Fibroblast of villous mesenchyme (primary cell): ENCODE data around the gene RPTOR. TPM values are rescaled to one million over a fixed set of nuclear protein-coding genes. Genes with fewer than 3 reads are reported as not detected.

Source experiments
- DNase-seq: peaks from one replicate; pipeline ENCODE4 v3.0.0-alpha.2; 2010; ENCODE audit warnings: low read depth
- H3K4me3 ChIP-seq: 2 replicates; pipeline ENCODE4 v1.5.1; 2011; ENCODE audit warnings: low read depth, mild to moderate bottlenecking, low read length
- CTCF ChIP-seq: IDR thresholded peaks from 2 replicates; pipeline ENCODE4 v1.5.1; 2012; ENCODE audit warnings: low read depth, mild to moderate bottlenecking, low read length; ENCODE audit not compliant: insufficient read depth
- total RNA-seq: library from RNA; depleted of rRNA; stranded (reverse); fragments of >200 nt; gene quantifications from 2 replicates; pipeline ENCODE4 v1.2.3, GENCODE V29; 2012

The RPTOR gene
- total RNA-seq, 1 donor, result 35.8 TPM

DNA sequence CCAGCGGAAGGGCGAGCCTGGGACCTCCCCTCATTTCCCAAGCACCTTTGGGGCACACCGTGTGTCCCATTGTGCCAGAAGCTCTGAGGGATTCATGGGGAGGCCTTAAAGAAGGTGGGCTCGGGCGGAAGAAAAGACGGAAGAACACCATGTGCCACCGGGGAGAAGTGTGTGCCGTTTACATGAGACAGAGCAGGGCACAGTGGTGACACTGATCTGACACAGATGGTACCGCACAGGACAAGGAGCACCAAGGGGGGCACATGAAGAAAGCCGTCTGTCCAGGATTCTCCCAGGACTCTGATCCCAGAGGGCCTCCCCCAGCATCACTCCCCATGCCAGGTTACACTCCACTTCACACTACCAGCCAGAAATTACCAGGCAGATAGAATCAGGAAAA lies 318.3 kb downstream of the RPTOR start:
- no peak for TF ChIP-seq CTCF
- no peak for DNase-seq
- H3K4me3 ChIP-seq, result no peak overlapping the region

GRCh38 chr17:80863626-80864025 lies 319.0 kb downstream of the RPTOR start:
- H3K4me3 ChIP-seq, result no peak overlapping the region
- DNase-seq, result no peak
- TF ChIP-seq CTCF, result no peak

DNA sequence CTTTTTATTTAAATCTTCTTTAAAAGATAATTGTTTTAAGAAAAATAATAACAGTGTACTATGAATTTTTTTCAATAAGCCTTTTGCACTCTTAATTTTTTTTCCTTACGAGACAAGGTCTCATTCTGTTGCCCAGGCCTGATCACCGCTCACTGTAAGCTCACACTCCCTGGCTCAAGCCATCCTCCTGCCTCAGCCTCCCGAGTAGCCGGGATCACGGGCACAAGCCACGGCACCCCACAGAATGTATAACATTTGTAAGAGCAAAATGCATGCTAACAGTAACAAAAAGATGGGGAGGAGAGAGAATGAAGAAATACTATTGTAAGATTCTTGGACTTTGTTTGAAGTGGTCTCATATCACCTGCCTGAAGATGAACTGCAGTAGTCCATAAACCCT lies 320.1 kb downstream of the RPTOR start:
- DNase-seq, result no peak
- TF ChIP-seq CTCF, result no peak
- H3K4me3 ChIP-seq, result no peak overlapping the region

GRCh38 chr17:80866050-80866793 lies 321.6 kb downstream of the RPTOR start:
- peak; percentile 64 for DNase-seq
- peak; percentile 86 for TF ChIP-seq CTCF
- H3K4me3 ChIP-seq, result no peak overlapping the region

DNA sequence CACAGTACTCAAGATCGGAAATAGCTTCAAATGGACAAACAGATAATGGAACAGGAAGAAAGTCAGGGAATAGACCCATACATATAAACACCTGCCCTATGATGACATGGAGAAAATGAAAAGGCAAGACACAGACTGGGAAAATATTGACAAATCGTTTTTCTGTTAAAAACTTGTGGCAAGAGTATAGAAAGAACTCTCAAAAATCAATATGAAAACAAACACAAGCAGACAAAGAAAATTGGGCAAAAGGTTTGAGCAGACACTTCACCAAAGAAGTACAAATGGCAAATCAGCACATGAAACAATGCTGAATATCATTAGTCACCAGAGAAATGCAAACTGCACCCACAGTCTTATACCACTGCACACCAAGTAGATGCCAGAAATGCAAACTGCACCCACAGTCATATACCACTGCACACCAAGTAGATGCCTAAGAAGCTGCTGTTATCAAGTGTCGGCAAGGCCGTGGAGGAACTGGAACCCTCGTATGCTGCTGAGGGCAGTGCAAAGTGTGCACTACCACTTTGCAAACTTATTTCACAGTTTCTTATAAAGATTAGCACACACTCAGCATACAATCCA lies 323.5 kb downstream of the RPTOR start:
- no peak for DNase-seq
- no peak overlapping the region for H3K4me3 ChIP-seq
- no peak for TF ChIP-seq CTCF

DNA sequence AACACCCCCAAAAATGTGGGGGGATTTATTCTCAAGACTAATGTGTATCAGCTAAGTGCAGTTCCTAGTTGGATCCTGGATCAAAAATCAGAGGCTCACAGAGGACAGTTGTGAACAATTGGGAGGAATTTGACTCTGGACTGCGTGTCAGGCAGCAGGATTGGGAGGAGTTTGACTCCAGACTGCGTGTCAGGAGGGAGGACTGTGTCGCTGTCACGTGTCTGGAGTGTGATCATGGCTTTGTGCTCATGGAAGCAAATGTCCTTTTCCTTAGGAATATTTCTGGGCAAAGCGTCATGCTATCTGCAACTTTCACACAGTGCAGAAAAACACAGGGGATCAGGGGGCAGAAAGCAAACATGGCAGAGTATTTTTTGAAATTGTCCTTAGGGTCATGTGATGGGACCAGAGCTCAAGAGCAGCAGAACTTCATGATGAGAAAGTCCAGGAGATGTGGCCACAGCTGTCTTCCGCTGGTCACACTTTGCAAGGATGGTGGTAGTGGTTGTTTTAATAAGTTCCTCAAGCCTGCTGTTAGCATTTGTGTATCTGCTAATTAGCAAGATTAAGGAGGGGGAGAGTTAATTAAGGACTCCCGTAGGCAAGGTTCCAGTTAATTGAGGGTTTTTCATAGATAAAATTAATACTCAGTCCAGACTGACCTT lies 325.0 kb downstream of the RPTOR start:
- TF ChIP-seq CTCF, result no peak
- no peak overlapping the region for H3K4me3 ChIP-seq
- DNase-seq, result no peak
